ENCODE measurements around the gene DLGAP1.
"Not testable (repeated sequence)": the region's sequence is repeated elsewhere in the genome, so short reads cannot be mapped to it uniquely, and the experiment has no call there.

Gene DLGAP1

DNA sequence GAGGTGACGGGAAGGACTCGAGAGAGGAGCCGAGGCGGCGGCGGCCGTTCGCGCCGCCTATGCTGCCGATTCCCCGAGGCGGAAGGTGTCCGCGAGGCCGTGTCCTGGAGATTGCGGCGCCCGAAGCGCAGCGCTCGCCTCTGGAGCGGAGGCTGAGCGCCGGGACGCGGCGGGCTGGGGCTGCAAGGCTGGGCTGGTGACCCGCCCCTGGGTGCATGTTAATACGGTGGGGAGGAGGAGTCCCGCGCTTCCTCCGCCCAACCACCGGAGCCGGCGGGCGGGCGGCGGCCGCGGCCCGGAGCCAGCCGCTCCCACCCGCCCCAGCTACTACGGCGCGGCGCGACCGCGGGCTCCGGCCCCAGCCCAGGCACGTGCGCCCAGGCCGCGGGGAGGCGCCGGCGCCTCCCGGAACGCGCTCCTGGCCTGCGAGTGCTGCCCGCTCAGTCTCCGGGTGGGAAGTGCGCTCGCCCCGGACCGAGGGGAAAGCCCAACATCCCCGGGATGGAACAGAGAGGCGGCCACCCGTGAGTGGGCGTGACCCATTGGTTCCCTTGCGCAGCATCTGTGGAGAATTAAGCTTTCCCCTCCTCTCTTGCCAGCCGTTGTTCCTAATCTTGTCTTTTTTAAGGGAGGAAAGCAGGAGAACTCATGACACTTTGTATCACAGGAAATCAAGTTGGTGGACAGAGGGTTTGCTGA, at the start of gene DLGAP1:
TSS of gene DLGAP1 (minus strand) at position 195 of the 699 bp plus-strand sequence.
- no peak for DNase-seq

DNA sequence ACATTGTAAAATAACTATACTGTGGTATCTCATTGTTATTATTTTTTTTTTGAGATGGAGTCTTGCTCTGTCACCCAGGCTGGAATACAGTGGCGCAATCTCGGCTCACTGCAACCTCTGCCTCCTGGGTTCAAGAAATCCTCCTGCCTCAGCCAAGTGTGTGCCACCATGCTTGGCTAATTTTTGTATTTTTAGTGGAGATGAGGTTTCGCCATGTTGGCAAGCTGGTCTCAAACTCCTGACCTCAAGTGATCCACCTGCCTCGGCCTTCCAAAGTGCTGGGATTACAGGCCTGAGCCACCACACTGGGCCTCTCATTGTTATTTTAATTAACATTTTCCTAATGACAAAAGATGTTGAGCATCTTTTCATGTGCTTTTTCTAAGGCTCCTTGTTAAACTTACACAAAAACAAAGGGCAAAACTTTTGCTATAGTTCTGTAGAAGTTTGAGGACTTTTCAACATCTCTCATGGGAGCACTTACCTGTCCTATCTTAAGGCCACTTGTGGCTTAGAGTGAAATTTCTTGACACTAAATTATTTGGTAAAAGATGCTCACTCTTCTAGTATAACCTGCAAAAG, 39.7 kb upstream of the DLGAP1 start:
- not testable (repeated sequence) for DNase-seq

DNA sequence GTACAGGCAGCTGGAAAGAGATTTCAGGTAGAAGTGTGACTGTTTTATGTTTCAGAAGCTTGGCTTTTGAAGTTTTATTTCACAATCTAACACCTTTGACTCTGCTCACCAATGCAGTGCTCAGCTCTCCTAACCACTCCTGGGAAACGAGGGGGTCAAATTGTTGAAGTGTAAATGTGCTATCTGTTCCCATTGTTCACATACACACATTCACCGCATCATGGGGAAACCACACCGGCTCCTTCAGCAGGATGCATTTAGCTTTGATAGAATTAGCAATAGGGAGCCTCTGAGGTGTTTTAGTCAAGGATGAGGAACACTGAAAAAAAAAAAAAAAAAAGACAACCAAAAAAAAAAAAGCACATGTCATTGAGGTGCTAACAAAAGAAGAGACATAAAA, 13.4 kb upstream of the DLGAP1 start:
- DNase-seq = no peak

DNA sequence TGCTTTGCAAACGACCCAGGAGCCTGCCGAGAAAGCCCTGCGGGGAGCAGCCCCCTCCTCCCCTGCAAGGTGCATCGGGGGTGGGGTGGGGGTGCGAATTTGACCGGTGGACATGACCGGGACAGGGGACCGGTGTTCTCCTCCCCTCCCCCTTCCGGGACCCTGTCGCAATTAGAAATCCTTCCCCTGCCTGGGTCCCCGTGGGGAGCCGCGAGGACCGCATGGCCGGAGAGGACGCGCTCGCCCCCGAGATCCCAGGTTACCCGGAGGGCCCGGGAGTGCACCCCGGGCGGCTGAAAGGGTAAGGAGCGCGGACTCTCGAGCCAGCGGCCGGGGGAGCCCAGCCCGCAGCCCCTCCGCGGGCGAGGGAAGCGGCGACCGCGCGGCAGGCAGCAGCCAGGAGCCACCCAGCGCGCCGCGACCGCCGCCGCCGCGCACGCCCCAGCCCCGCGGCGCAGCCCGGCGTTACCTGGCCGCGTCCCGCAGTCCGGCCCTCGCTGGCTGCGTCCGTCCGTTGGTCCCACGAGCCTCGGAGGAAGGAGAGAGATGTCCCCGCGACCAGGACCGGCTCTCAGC, 482 bp downstream of the DLGAP1 start:
- DNase-seq = no peak

DNA sequence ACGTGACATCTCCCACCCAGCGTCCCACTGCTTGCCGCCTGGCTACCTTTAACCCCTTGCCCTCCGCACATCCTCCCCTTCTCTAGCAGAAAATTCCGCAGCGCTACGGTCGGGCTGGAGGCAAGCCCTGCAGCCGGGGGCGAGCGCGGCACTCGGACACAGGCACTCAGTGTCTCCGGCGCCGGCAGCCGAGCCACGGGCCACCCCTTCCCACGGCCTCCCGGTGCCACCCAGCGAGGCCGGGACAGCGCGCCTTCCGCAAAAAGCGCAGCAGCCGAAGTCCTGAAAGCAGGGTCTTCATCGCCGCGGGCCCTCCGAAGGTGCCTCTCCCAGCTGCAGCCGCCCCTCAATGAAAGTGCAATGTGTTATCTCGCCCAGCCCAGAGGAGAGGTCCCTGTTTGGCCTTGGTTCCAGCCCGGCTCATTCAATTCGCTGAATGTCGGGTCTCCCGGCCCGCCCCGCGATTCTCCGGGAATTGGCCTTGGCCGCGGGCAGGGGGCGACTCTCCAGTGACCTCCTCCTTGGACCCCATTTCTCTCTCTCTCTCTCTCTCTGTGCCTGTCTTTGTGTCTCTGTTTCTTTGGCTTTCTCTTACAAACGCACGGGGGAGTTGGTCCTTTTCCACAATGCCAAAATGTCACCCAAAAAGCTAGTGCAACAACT, 1.1 kb downstream of the DLGAP1 start:
- DNase-seq = no peak

DNA sequence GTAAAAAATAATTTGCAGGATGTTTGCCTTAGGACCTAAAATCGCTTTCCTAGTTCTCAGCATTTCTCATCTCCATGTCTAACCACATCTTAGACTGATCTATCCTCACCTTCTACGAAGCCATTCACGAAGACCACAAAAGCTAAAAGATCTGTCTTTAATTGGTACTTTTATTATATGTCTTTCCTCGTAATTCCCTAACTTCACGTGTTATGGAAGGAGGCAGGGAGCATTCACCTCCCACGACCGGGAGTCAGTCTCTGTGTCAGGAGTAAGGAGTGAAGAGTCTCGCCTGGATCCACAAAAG, 1.6 kb downstream of the DLGAP1 start:
- DNase-seq = no peak

DNA sequence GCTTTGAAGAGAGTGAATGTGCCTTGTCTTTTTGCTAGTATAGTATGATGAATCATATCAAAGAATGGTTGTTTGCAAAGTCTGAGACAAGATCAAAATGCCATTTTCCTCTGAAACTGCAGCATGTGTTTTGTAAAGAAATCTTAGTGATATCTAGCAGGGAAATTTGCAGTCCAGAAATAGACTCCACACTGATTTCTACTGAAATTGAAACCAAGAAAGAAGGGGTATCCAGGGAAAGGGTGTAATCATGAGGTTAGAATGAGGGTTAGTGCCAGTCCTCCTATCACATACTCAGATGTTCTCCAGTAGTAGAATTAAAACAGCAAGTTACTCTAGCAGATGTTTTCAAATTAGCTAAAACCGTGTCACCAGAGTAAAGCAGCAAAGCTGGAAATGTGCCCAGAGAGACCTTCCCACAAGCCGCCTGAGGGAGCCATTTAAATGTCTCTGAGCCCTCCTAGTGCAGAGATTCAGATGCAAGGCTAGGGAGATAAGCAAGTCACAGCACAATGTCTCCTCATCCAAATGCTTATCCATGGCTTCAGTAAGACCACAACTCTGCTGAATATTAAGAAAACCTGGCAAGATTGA, 4.9 kb downstream of the DLGAP1 start:
- peak; percentile 44 for DNase-seq

DNA sequence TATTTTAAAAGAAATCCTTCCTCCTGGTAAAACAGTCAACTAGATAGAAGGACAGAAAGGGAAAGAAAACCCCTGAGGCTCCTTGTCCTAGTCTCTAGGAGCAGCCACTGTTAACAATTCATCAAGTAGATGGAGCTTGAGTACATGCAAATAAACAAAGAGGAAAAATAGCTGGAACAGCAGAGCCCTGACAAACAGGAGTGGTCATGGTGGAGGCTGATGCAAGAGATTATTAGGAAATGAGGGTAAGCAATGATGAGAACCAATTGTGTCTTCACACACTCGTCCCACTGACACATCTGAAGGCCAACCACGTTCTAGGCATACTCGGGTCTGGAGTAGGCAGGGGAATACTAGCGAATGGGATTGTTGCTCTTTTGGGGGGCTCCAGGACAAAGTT, 9.2 kb downstream of the DLGAP1 start:
- DNase-seq = no peak

DNA sequence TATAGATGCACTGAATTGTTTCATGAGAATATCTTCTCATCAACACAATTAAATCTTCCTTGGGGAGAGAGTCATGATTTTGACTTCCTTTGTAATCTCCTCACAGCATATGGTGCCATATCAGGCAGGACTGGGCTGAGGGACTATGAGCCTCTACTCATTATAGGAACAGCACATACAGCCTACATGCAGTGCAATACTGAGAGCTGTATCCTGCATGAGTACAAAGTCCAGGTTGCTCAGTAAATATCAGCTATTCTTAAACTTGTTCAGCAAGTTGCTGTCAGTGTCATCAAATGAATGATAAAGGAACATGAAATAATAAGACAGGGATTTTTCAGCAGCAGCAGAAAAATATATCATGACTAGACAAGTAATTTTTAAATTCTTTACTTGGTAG, 10.8 kb downstream of the DLGAP1 start:
- peak; percentile 26 for DNase-seq

DNA sequence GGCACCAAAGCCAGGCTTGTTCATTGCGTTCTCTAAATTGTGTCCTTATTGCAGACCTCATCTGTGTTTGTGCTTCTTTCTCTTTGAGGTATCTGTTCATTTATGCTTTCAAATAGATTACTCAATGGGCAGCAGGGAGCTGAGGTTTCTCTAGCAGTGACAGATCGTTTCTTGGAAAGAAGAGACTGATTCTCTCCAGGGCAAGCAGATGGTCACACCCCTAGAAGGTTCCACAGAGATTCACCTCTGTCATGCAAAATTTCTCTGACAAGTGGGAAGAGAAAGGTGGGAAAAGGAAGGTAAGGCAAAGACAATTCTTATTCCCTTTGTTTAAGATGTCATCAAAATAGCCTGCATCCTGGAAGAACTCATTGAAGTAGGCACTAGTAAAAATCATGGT, 14.0 kb downstream of the DLGAP1 start:
- DNase-seq = no peak

DNA sequence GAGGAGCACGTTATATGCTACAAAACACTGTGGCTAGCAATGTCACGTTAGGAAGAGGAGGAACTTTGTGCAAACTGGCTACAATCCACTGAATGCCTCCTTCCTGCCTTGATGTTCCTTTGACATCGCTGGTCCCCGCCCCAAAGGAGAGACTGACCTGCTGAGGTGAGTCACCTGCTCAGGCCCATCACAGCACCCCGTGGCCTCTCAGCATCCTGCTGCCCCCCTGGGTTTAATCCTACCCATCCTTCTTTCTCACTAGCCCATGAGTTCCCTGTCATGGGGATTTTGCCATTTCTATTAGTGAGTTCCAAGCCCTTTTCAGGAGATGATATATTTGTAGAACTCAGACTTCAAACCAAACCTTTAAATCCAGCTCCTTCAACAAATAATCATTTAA, 16.2 kb downstream of the DLGAP1 start:
- DNase-seq = no peak

DNA sequence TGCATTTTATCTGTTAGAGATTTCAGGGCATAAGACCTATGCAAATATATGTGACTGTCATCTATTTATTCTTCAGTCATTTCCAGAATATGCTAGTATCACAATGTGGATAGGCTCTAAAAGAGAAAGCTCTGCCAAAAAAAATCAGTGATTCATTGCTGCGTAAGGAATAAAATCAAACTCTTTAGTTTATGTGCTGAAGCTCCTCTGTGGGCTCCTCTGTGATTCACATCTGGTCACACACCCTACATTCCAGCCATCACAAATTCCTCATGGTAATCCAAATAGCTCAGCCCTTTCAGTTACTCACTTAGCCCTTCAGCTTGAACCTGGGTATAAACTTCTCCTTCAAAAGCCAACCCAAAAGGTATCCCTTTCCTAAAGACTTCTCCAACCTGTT, 21.4 kb downstream of the DLGAP1 start:
- no peak for DNase-seq

DNA sequence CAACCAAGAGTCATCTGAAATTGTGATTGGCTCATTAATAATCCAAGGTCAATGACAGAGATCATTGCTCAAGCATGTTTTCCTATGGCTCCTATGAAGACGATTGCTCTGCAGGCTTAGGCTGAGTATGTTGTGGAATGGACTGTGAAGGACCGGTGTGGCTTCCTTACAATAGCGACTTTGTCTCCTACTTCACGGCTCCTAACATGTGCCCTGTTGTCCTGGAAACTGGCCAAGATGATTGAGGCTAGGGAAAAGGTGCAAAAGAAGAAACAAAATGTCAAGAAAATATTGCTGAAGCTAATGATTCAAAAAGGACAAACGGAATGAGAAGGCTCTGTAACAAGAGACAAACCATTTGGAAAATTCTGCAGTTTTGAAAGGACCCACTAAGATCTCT, 24.3 kb downstream of the DLGAP1 start:
- no peak for DNase-seq

DNA sequence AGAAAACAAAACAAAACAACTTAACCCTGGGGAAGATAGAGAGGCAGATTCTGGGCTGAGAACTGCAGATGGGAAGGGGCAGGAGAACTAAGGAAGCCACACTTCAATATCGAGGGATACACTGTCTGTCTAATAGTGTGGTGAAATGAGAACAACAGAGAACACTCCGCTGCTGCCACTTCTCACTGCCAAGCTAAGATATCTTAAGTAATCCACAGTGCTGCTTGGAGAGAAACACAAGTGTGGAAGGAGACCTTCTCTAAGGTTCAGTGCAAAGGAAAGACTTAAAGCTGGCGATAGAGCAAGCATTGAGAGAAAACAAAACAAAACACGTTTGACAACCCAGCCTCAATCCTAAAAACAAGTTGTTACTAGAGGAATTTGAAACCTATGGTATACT, 37.4 kb downstream of the DLGAP1 start:
- no peak for DNase-seq

DNA sequence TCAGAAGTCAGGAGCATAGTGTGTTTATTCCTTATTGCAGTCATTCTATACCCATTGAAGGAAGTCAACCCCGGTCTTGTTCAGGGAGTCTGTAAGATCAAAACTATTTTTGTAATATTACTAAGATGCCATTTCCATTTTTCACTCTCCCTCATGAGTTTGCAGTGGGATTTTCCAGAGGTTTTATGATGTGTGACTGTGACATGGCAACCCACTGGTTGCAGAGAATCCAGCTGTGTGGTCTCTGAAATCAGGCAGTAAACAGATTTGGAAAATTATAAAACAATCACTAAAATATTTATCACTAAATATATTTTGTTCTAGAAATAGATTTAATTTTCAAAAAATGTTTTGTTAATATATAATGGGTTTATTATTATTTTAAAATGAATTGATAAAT, 38.1 kb downstream of the DLGAP1 start:
- DNase-seq = no peak

DNA sequence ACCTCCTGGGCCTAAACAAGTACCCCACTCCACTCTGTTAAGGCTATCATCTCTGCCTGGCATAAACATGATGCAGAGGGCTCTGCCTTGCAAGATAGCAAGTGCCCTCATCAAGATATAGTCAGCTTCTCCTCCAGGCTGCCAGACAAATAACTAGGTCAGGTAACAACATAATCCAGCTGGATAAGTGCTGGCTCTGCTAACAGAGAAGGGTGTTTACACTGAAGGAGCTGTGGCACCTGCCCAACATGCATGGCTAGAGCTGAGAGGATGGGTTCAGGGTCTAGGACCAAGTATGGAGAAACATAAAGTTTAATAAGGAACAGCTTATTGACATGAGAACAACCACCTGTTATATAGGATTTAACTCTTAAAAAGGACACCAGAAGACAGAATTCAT, 42.8 kb downstream of the DLGAP1 start:
- DNase-seq = no peak

DNA sequence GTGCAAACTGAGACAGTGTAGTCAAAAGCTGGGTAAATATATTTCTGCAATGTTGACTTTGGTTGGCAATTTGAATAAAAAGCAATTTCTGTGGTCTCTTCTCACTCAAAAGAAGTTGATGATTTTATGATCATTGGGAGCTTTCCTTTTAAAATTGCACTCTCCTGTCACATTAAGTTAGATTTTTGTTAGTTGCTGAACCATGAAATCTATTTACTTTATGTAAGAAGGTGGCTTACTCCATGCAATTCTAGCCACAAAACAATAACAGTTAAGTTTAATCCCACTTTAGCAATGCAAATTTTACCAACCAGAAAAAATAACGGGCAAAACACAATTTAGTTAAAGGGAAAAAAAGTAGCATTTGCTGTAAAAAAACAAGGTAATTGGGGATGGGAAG, 48.3 kb downstream of the DLGAP1 start:
- peak; percentile 22 for DNase-seq

DNA sequence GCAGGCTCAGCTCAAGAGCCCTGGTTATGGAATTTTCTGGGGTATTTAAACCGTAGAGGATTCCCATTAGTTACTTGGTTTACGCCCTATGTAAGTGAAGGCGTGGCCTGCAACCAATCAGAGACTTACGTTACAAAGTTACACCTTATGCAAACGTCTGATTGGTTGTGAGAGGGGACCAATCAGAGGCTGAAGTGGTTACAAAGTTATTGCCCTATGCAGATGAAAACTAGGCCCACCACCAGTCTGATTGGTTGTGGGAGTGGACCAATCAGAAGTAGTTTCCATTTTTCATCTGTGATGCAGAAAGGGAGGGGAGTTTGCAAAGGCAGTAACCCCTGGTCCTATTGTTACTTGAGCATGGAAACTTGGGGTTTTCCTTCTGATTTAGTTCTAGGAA, 49.1 kb downstream of the DLGAP1 start:
- no peak for DNase-seq

DNA sequence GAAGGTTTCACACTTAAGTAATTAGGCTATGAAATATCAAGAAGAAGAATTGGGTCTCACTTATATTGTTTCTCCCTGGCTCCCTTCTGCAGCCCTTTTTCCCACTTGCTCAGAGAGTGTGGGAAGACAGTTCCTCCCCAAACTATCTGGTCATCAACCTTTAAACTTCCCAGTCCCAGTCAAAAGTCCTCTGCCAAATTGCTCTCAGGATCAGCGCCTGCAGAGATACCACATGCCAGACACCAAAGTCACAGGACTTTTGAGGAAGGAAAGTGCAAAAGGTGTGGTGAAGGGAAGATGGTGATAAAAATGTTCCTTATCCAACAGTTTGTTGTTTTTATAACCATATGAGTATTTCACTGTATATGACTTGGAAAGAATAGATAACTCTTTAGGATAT, 51.3 kb downstream of the DLGAP1 start:
- DNase-seq = no peak

DNA sequence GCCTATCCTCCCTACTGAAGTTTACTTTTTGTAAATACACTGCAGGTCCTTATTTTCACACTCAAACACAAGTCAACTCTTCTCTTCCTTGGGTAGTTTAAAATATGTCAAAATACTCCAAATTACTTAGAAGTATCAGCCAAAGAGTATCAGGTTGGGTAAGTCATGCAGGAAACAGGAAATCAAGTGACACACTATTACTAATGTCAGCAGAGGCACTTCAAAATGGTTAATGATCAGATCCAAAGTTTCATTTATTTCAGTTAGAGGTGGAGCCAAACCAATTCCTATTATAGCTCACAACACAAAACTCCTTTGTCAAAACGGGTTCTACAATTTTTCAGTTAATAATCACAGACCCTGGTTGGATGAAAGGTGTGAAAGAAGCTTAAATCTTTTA, 54.2 kb downstream of the DLGAP1 start:
- no peak for DNase-seq

DNA sequence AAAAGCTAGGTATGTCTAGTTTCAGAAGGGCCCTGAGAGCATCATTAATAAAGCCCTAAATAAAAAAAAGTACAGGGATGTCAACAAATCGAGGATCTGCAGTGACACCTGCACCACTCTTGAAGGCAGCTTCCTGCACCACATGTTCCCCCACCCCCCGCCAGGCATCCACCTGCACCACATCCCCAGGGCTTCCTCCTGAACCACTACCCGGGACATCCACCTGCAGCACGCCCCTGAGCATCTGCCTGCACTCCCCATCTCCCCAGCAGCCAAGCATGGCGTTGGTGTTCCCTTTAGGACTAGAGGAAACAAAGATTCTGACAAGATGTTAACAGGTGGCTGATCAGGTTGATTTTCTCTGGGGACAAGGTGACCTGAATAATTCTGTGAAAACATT, 55.2 kb downstream of the DLGAP1 start:
- DNase-seq = no peak

DNA sequence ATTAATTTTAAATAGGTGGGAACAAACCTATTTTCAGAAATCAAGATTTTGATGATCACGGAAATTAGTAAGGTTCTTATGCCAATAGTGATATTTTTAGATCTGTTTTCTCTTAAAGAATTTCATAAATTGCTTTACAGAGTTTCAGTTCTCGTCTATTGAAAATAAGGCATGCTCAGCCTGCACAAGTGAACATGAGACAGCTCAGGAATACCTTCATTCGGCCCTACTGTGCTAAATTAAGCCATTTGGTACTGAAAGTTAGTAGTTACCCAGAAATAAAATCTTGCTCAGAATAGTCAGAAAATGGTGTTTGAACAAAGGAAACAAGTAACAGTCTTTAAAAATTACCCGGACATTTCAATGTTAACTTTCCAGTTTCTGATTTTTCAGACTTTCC, 60.4 kb downstream of the DLGAP1 start:
- no peak for DNase-seq

DNA sequence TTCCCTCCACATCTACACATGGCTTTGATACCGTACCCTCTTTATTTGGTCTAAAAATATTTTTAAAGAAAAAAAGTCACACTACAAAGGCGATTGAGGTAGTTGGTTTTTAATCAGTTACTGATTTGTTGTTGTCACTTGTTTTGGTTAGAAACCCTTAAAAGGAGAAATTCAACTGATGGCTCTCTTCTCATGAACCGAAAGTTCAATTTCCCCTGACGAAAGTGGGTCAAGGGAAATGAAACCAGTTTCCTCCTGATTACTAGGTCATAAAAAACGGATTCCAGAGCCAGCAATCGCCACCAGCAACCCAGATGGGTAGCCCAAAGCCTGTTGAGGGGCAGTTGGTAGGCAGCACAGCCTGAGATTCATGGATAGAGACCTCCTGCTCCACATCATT, 63.2 kb downstream of the DLGAP1 start:
- DNase-seq = no peak

DNA sequence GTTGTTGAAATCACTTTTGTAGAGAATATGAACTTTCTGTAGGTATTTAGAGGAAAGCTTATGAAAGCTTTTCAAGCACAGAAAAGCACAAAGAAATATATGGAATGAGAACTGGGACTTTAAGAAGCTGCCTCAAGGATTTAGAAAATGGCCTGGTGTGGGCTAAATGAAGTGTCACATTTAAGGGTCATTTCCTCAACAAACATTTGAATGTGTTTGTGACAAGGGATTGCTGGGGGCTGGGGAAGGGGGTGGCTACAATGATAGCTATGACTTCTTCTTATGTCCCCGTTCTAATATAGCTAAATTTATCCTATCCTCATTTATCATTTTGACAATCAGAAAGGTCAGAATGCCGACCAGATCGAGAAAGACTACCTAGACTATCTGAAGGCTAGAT, 69.2 kb downstream of the DLGAP1 start:
- DNase-seq = no peak
